Subcutaneous adipose tissue (tissue), 4 donors: ENCODE measurements around the gene OPCML. TPM values are rescaled to one million over a fixed set of nuclear protein-coding genes. Genes with fewer than 3 reads are reported as not detected.

Source experiments
- CTCF ChIP-seq: fragments of 450-650 bp; IDR thresholded peaks from one replicate; pipeline ENCODE4 v1.5.1; 2016; ENCODE audit warnings: low read depth, mild to moderate bottlenecking, control low read depth, antibody characterized with exemption, moderate library complexity
- total RNA-seq, 4 donors: library from RNA; depleted of rRNA; stranded (reverse); fragments of >200 nt; gene quantifications; one replicate each; pipeline ENCODE4 v1.1.0, GENCODE V29; 2016

The OPCML gene
- total RNA-seq, 4 donors from 2014 or later = under 0.01 TPM; not detected in 3

- no peak for TF ChIP-seq CTCF
Measured at GRCh38 chr11:132714859-132715440, 817.4 kb downstream of the OPCML start.

GRCh38 chr11:132712466-132712865 is 819.8 kb downstream of the OPCML start:
- TF ChIP-seq CTCF = no peak

- TF ChIP-seq CTCF = no peak
Measured at GRCh38 chr11:132704781-132705375, 827.4 kb downstream of the OPCML start.

GRCh38 chr11:132692891-132693290 is 839.4 kb downstream of the OPCML start:
- TF ChIP-seq CTCF = no peak

GRCh38 chr11:132691848-132692550 is 840.3 kb downstream of the OPCML start:
- no peak for TF ChIP-seq CTCF

GRCh38 chr11:132686886-132687285 is 845.4 kb downstream of the OPCML start:
- TF ChIP-seq CTCF = no peak

- TF ChIP-seq CTCF = no peak
Measured at GRCh38 chr11:132685174-132685611, 847.1 kb downstream of the OPCML start.
